HG03442 (cell line): ENCODE results near the gene MAP7.
"Not testable (repeated sequence)": the region's sequence is repeated elsewhere in the genome, so short reads cannot be mapped to it uniquely, and the experiment has no call there.

Experiments used
- ATAC-seq: cut with Tn5 transposase; IDR thresholded peaks from one replicate; pipeline ENCODE4 v1.9.1; 2021; ENCODE audit warnings: mild to moderate bottlenecking, moderate library complexity; ENCODE audit not compliant: unreplicated experiment

Gene MAP7

DNA sequence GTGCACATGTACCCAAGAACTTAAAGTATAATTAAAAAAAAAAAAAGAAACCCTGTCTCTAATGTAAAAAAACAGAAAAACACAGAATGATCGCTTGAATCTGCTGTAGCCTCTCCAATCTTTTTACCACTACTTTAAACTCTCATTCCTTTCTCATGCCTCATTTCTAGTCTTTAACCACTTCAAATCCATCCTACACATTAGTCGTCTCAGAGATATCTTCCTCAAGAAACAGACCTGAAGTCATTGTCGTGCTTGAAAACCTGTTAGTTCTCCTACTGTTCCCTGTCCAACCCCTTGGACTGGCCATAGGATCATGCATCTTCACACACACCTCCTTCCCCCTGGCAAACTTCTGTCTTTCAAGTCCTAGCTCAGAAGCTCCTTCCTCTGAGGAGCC is 148.5 kb downstream of the MAP7 start:
- no peak for ATAC-seq

DNA sequence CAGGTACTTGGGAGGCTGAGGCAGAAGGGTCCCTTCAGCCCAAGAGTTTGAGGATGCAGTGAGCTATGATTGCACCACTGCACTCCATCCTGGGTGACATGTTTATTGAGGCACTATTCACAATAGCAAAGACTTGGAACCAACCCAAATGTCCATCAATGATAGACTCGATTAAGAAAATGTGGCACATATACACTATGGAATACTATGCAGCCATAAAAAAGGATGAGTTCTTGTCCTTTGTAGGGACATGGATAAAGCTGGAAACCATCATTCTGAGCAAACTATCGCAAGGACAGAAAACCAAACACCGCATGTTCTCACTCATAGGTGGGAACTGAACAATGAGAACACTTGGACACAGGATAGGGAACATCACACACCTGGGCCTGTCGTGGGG is 149.0 kb downstream of the MAP7 start:
- not testable (repeated sequence) for ATAC-seq

DNA sequence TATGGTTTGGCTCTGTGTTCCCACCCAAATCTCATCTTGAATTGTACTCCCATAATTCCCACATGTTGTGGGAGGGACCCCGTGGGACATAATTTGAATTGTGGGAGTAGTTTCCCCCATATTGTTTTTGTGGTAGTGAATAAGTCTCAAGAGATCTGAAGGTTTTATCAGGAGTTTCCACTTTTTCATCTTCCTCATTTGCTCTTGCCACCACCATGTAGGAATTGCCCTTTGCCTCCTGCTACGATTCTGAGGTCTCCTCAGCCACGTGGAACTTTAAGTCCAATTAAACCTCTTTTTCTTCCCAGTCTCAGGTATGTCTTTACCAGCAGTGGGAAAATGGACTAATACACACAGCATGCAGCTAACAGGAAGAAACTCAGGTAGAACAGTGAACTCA is 151.8 kb downstream of the MAP7 start:
- no peak for ATAC-seq

DNA sequence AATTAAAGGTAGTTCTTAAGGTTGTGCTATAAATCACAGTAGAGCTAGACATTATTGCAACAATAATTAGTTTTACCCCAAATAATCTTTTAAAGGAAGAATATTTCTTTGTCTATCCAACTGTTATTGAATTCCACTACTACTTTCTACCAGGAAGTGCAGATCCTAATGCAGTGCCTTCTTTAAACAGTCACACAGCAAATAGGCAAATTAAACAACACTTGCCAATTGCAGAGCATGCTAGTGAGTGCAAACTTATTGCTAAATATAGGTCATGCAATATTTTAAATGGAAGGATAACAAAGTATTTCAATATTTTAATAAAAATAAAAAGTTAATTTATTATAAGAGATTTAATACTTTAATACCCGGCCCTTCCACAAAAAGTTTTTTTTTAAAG is 153.3 kb downstream of the MAP7 start:
- no peak for ATAC-seq

DNA sequence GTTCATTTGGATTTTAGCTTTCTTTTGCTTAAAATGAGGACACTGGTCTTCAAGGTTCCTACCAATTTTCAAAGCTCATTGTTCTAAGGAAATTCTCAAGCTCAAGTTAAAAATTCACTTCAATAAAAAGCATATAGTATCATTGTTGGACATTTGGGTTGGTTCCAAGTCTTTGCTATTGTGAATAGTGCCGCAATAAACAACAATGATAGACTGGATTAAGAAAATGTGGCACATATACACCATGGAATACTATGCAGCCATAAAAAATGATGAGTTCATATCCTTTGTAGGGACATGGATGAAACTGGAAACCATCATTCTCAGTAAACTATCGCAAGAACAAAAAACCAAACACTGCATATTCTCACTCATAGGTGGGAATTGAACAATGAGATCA is 159.3 kb downstream of the MAP7 start:
- not testable (repeated sequence) for ATAC-seq

DNA sequence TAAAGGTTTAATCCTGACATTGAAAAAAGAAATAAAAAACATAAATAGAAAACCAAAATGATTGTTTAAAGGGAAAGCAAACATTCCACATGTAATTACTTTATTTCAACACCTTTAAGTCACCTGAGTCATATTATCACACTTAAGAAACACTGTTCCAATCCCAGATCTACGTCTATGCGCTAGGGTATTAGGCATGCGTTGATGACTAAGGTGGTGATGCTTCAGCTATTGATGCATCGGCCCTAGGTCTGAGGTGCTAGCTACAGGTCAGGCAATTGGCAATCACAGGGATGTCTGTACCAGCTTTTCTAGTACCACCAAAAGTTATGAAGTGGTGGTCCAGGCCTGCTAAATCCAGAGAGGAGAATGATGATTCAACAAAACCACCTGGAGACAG is 162.9 kb downstream of the MAP7 start:
- no peak for ATAC-seq

DNA sequence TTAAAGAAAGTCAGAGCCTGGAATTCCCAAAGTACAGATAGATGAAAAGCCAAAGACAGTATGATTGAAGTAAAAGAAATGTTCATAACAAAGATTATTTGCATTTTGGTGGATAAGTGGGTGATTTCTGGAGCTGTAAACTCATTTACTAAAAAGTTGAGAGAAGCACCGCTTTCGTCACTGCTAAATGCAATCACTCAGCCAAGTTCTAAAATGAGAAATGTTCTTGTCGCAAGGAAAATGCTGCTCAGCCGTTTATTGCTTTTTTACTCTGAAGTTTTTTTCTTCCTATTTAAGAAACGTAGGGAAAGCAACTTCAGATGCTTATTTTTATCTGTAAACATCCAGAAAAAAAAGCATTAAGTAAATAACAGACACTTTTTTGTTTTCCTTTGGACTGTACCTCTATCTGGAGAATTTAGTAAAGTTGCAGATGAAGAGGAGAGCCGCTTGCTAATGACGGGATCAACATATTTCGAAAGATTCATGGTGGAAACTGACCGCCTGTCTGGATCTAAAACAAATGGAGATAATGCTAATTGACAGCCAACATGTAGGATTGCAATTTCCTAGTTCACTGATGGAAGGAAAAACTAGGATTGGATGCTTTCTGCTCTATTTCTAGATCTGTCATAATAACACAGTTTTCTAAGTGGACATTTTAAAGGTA is 166.8 kb downstream of the MAP7 start:
- no peak for ATAC-seq

DNA sequence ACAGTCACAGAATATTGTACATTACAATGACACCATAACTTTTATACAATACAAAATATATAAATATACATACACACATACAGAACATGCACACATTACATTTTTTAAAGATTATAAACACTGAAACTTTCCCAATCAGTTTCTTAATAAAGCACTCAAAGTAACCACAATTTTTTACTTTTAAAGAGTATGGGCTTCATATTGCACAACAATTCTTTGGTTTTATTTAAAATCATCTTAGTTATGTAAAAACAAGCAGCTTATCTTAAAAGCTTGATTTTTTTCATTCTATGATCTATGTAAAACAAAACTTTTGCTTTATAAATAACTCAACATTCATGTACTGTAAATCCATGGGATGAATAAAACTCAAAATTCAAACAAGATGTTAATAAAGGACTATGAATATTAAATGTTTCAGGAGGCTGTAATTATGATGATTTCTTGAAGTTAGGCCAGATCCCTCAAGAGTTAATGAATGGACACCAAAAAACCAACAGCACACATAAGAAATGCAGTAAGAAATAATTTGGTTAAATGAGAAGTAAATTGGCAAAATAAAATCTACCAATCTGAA is 167.5 kb downstream of the MAP7 start:
- no peak for ATAC-seq

DNA sequence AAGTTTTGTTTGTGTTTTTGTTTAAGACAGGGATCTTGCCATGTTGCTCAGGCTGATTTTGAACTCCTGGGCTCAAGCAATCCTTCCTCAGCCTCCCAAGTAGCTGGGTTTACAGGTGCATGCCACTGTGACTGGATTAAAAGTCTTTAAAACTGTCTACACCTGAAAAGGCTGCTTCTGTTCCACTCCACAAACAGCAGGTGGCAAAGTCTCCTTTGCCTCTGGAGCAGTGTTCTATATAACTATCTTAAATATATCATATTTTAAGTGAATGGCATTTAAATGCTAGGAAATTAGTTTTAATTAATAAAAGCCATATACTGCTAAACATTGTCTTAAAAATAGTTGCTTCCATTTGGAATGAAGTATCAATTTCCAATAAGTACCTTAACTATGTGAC is 171.3 kb downstream of the MAP7 start:
- no peak for ATAC-seq

DNA sequence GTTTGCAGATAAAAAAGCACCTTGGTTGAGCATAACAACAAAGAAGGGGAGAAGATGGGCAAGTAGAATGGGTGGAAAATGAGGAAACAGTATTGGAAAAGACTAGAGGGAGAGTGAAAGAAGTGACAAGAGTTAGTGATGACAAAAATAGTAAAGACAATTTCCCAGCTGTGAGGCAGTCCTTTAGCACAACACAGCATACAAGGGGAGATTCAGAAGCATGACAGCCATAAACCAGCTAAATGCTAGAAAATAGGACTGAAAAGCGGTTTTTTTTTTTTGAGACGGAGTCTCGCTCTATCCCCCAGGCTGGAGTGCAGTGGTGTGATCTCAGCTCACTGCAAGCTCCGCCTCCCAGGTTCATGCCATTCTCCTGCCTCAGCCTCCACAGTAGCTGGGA is 174.4 kb downstream of the MAP7 start:
- ATAC-seq: not testable (repeated sequence)

DNA sequence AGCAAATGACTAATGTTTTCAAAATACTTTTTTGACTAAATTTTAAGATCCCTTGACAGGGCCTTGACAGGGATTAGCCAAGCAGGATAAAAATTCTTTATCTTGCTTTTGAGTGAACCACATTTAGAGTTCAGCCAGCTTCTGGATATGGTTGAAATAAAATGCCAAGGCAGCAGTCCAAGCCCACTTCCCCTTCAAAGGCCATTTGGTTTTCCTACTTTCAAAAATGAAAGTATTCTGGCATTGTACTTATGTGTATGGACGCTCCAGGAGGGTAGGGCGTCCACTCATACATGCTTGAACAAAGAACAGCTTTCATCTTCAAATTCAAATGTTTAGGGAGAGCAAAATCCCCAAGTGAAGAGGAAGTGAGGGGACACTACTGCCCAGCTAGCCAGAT is 178.3 kb downstream of the MAP7 start:
- ATAC-seq: no peak

DNA sequence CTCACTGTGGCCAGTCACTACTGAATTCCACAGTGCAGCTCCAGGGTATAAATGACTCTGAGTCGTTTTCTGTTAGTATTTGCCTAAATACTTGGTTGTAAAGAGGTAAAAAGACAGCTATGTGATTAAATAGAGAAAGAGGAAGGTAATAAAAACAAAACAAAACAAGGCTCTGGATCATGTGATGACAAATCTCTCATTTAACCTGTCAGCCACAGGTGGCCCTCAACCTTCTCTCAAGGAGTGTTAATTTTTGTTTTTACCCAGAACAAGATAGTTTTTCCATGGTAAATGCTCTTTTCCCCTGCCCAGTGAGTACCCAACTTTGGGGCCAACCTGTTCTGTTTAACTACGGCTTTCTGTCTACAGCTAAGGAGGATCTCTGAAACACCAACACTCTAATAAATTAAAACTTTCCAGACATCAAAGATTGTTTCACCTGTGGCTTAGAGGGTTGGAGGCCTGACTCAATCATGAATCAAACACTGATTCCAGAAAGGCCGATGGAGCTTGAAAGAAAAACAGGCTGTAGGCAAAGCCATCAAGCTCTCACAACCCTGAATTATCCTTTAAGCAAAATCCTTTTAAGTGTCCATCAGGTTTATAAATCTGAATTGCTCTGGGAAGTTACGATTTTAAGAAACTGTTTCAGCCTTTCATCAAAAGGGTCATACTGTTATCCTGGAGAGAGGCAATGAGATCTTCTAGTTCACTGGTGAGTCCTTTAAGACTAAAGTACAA is 179.1 kb downstream of the MAP7 start:
- no peak for ATAC-seq

DNA sequence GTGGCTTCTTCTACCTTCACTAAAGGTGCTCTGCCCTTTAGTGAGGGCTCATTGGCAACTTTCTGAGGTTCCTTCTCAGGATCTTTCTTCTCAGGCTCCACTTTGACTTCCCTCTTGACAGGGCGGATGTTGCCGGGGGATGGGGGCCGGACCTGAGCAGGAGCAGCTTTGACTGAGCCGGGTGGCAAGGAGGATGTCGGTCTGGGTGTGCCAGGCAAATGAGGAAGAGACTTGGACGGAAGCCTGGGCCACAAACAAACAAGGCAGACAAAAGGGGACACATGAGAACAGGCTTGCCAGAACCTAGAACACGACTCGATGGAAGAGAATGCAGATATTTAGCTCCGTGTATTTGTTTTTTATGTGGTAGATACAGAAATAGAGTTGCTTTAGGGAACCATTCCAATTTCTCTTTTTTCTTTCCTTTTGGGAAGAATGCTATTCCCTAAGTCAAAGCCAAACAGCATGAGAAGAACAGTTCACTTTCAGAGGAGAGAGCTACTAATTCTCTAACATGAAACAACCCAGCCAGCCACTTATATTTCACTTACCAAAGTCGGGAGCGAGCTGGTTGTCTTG is 184.4 kb downstream of the MAP7 start:
- ATAC-seq: no peak

DNA sequence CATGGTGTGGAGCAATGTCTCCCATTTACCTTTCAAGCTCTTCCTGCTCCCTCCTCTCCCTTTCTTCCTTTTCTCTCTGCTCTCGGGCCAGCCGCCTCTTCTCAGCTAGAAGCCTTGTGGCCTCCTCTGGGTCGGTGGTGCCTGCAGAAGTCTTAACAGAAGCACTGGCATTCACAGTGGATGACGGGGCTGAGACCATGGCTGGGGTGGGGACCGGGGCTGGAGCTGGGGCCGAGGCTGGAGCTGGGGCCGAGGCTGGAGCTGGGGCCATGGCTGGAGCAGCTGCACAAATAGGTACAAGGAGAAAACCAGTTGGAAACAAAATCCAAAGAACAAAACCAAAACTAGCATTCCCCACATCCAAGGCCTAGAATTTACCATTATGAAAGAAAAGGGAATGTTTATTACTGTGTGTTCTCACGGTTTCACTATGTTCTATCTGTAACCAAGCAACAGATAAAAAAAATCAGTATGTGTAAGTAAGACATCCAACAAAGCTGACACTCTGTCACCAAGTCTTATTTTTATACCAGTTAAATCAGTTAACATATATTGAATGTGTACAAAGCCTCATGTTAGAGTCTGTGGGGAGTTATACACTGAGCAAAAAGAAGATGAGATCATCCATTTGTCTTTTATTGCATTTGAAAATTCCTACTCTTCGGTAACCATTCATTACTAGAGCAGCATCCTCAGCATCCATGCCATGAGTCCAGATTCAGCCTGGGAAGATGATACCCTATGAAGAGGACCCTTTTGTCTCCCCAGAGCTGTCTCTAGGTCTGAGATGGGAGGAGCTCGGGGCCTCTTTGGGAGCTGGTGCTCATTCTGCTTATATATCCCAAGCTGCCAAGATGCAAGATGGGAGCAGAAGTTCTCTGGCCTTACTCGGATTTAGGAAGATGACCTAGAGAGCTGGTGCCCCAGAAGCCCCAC is 187.5 kb downstream of the MAP7 start:
- ATAC-seq: no peak

DNA sequence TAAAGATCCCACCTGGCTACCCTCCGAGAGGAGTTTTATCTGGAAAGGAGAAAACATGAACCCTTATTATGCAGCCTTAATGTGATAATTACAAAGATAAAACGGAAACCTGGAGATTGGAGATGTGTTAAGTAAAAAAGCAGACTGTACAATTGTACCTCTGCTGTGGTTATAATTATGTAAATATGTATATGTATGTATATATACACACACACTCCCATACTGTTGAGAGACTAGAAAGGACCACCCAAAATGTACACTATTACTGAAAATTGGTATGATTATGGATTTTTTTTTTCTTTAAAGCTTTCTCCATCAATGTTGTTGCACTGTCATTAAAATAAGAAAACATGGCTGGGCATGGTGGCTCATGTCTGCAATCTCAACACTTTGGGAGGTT is 188.4 kb downstream of the MAP7 start:
- no peak for ATAC-seq

DNA sequence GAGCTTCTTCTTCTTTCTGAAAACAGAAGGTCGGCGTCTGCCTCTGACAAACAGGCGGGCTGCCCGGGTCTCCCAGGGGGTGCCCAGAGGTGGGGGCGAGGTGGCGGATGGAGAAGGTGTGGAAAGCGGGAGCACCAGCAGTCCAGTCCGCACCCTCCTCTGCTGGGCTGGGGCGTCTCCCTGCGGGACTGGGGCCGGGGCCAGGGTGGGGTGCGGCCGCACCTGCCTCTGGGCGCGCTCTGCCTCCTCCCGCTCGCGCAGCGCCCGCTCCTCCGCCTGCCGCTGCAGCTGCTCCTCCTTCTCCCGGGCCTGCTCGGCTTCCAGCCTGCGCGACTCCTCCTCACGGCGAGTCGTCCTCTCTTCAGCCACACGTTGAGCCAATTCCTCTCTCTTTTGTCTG is 189.4 kb downstream of the MAP7 start:
- no peak for ATAC-seq

DNA sequence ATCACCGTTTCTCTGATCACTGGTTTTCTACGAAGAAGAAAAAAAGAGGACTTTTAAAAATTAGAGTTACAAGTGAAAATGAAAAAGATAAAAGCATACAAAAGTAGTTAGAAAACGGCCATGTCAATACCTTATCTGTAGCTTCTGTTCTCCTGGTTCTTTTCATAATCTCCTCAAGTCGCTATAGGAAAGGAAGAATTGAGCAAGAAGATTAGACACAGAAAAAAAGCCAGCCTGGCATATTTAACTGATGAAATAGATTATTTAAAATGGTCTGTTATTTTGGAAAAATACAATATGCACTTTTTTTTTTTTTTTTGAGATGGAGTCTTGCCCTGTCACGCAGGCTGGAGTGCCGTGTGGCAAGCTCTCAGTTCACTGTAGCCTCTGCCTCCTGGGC is 190.4 kb downstream of the MAP7 start:
- no peak for ATAC-seq

DNA sequence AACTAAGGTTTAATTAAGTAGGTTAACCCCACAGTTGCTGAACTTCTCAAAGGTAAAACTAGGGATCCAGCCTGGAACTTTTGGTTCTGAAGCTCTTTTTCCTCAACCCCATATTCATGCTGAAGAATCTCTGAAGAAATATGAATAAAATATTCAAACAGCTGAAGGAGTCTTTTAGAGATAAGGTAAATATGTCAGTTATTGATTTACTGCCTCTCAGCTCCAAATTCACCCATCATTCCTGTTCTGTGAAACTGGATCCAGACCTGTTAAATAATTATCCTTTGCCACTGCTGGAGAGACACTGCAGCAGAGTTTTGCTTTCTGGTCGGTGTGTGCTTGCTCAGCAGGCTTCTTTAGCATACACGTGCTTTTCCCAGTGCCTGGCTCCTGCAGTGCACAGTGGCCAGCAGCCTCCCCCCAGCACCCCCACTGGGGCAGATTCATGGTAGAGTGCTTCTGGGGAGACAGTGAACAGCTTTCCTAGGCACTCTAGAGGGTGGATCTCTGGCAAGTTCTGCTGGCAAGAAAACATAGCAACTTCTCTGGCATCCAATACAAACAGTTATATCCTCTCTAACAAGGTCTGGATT is 198.6 kb downstream of the MAP7 start:
- no peak for ATAC-seq

DNA sequence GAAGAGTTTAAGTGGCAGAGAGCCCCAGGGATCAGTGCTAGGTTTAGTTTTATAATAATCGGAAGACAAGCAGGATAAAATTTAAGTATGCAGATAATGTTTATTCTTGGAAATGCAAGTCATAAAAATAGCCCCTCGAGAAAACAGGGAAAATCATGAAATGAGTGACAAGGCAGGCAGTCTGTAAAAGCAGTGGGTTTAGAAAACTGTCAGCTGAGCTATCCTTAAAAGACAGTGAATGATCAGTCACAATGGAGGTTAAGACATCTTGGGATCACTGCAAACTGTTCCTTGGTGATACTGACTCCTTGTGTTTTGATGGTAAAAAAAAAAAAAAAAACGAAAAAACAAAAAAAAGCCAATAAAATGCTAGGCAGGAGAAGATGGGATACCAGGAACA is 199.3 kb downstream of the MAP7 start:
- no peak for ATAC-seq

DNA sequence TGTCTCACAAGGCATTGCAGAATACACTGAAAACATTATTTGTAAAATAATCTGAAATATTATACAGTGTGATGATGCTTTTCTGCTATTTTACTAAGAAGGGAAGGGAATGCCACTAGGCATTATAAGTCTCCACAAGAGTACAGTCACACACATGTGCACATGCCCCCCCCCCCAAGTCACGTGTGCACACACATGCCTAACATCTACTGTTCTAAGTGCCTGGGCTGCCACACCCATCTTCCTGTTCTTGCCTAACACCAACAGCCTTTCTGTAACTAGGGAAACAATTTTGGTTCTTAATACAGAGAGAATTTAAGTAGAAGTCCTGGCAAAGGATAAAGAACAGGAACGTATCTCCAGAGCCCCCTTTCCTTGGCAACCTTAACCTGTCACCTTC is 202.4 kb downstream of the MAP7 start:
- no peak for ATAC-seq

DNA sequence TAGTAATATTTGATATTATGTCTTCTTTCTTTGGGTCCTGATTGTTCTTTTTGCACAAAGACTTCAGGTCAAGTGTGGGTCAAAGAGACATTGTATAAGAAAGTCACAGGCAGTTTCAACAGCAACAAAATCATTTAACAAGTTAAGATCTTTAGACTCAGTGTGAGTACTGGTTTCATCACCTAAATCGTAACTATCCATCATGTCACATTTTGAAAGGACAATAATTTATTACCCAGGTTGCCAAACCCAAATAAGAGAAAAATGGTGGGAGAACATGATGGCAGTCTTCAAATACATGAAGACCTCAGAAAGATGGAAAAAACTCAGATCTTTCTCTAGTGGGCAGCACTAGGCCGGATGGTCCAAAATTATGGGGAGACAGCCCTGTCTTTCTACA is 205.1 kb downstream of the MAP7 start:
- no peak for ATAC-seq
